SK-N-SH (cell line): ENCODE measurements around the gene MYL2. TPM values are rescaled to one million over a fixed set of nuclear protein-coding genes. Genes with fewer than 3 reads are reported as not detected.
"Not testable (repeated sequence)": the region's sequence is repeated elsewhere in the genome, so short reads cannot be mapped to it uniquely, and the experiment has no call there.

Source experiments
- CTCF ChIA-PET: fragments of 300-600, 350-600 bp; formaldehyde crosslinking; extraction: SDS; loops from one replicate; lab custom pipeline; 2021; lab: Yijun Ruan, JAX
- POLR2A ChIA-PET: fragments of 350-600 bp; sonication (Branson Sonifier 250); formaldehyde crosslinking; extraction: SDS; loops from one replicate; lab custom pipeline; 2020; ENCODE audit warnings: antibody characterized with exemption, inconsistent platforms; lab: Yijun Ruan, JAX
- DNase-seq: peaks from one replicate; pipeline ENCODE4 v3.0.0; 2012
- H2AFZ ChIP-seq: fragments of 200-600 bp; sonication (generic); 2 replicates; pipeline ENCODE4 v1.8.1; 2016; ENCODE audit warnings: antibody characterized with exemption, mild to moderate bottlenecking, low read depth
- H3F3A ChIP-seq: fragments of 200-600 bp; sonication (generic); replicated peaks from 2 replicates; pipeline ENCODE3; 2016; ENCODE audit warnings: antibody characterized with exemption, mild to moderate bottlenecking; ENCODE audit not compliant: insufficient read depth
- H3K27ac ChIP-seq, 2 experiments: fragments of 200-500 bp in 1 of 2; fragments of 200-600 bp in 1 of 2; sonication (Bioruptor generic) in 1 of 2; sonication (generic), shearing (Covaris generic) in 1 of 2; 2 replicates each; pipeline versions ENCODE4 v1.5.1 to v1.6.1; 2014 to 2016; ENCODE audit warnings: low read depth in 2 of 2, inconsistent platforms in 1 of 2, low read length in 1 of 2, mild to moderate bottlenecking in 1 of 2, mixed read lengths in 1 of 2
- H3K27me3 ChIP-seq: fragments of 200-600 bp; sonication (generic), shearing (Covaris generic); 2 replicates; pipeline ENCODE4 v1.6.1; 2016; ENCODE audit warnings: mixed run types; ENCODE audit not compliant: insufficient read depth
- H3K36me3 ChIP-seq, 2 experiments: fragments of 200-500 bp in 1 of 2; fragments of 200-600 bp in 1 of 2; sonication (Bioruptor generic) in 1 of 2; sonication (generic) in 1 of 2; replicated peaks in 1 of 2; 2 replicates each; pipeline versions ENCODE3 to v1.5.1; 2014 to 2016; ENCODE audit warnings: low read length in 1 of 2, mild to moderate bottlenecking in 1 of 2; ENCODE audit not compliant: insufficient read depth in 2 of 2, control insufficient read depth in 1 of 2
- H3K4me1 ChIP-seq, 2 experiments: fragments of 200-500 bp in 1 of 2; fragments of 200-600 bp in 1 of 2; sonication (Bioruptor generic) in 1 of 2; sonication (generic), shearing (Covaris generic) in 1 of 2; 2 replicates each; pipeline versions ENCODE4 v1.5.1 to v1.6.1; 2014 to 2016; ENCODE audit warnings: low read depth in 1 of 2, low read length in 1 of 2, mixed run types in 1 of 2; ENCODE audit not compliant: insufficient read depth in 2 of 2, control insufficient read depth in 1 of 2
- H3K4me2 ChIP-seq: fragments of 200-600 bp; sonication (generic), shearing (Covaris generic); 2 replicates; pipeline ENCODE4 v1.6.1; 2017; ENCODE audit warnings: mixed run types
- H3K4me3 ChIP-seq, 2 experiments: fragments of 200-500 bp in 1 of 2; fragments of 200-600 bp in 1 of 2; sonication (Bioruptor generic) in 1 of 2; sonication (generic), shearing (Covaris generic) in 1 of 2; 2 replicates each; pipeline versions ENCODE4 v1.5.1 to v1.8.1; 2014 to 2016; ENCODE audit warnings: low read depth in 2 of 2, inconsistent platforms in 1 of 2, low read length in 1 of 2, mild to moderate bottlenecking in 1 of 2, mixed read lengths in 1 of 2, moderate library complexity in 1 of 2
- H3K79me2 ChIP-seq: fragments of 200-600 bp; sonication (generic); 2 replicates; pipeline ENCODE4 v1.8.1; 2017; ENCODE audit warnings: mild to moderate bottlenecking; ENCODE audit not compliant: insufficient read depth
- H3K9ac ChIP-seq: fragments of 200-600 bp; sonication (generic); 2 replicates; pipeline ENCODE4 v1.6.1; 2017; ENCODE audit warnings: mixed run types
- H3K9me2 ChIP-seq: fragments of 200-600 bp; sonication (generic); 2 replicates; pipeline ENCODE4 v1.6.1; 2017; ENCODE audit warnings: mixed run types
- H3K9me3 ChIP-seq: fragments of 200-600 bp; sonication (generic); 2 replicates; pipeline ENCODE4 v1.6.1; 2017; ENCODE audit warnings: mixed run types, mild to moderate bottlenecking, moderate library complexity
- H4K20me1 ChIP-seq: fragments of 200-600 bp; sonication (generic); 2 replicates; pipeline ENCODE4 v1.6.1; 2017; ENCODE audit warnings: mild to moderate bottlenecking, mixed run types; ENCODE audit not compliant: insufficient read depth
- EP300 ChIP-seq, 2 experiments: IDR thresholded peaks; 2 replicates each; pipeline versions ENCODE4 v1.4.0 to v1.6.1; 2012; ENCODE audit warnings: borderline replicate concordance in 1 of 2, low read depth in 1 of 2, low read length in 1 of 2
- FOXJ3 ChIP-seq: sonication (generic); formaldehyde crosslinking; IDR thresholded peaks from 2 replicates; pipeline ENCODE4 v1.5.1; 2020; ENCODE audit warnings: mild to moderate bottlenecking, missing genetic modification reagents
- MAX ChIP-seq: IDR thresholded peaks from 2 replicates; pipeline ENCODE4 v1.4.0; 2012; ENCODE audit warnings: low read depth
- MEF2A ChIP-seq: IDR thresholded peaks from 2 replicates; pipeline ENCODE4 v1.4.0; 2012; ENCODE audit warnings: low read depth, borderline replicate concordance
- NFIC ChIP-seq: IDR thresholded peaks from 2 replicates; pipeline ENCODE4 v1.4.0; 2012; ENCODE audit warnings: borderline replicate concordance
- NRF1 ChIP-seq: IDR thresholded peaks from 2 replicates; pipeline ENCODE4 v1.6.1; 2012; ENCODE audit warnings: low read depth, mild to moderate bottlenecking, low read length
- RFX5 ChIP-seq: IDR thresholded peaks from 2 replicates; pipeline ENCODE4 v1.6.1; 2012; ENCODE audit warnings: mild to moderate bottlenecking, improper control_type of control experiment, low read length
- RXRA ChIP-seq: IDR thresholded peaks from 2 replicates; pipeline ENCODE4 v1.4.0; 2012; ENCODE audit warnings: low read depth, mild to moderate bottlenecking, borderline replicate concordance
- YY1 ChIP-seq: IDR thresholded peaks from 2 replicates; pipeline ENCODE4 v1.4.0; 2012; ENCODE audit warnings: low read depth, mild to moderate bottlenecking
- ZBTB33 ChIP-seq: IDR thresholded peaks from 2 replicates; pipeline ENCODE4 v1.4.0; 2012; ENCODE audit warnings: low read depth, borderline replicate concordance
- WGBS: methylation state at CpG from one replicate; pipeline ENCODE4 v1.1.6; 2017; ENCODE audit warnings: low lambda C conversion rate; 5-methylcytosine and 5-hydroxymethylcytosine counted together
- polyA plus RNA-seq, 3 experiments: library from polyadenylated mRNA; depleted of rRNA; stranded (reverse); fragments of >200 nt; gene quantifications; 2 replicates each; pipeline ENCODE4 v1.2.3, GENCODE V29; 2012

The MYL2 gene
- polyA plus RNA-seq, 1 of the 3 experiments (the other 2 are of a cell fraction) = not detected

- H3K9ac ChIP-seq, H3K4me3 ChIP-seq, H3K36me3 ChIP-seq, DNase-seq, H3K9me2 ChIP-seq, CTCF ChIA-PET, H2AFZ ChIP-seq, H3K27me3 ChIP-seq, POLR2A ChIA-PET, H3K9me3 ChIP-seq, H3F3A ChIP-seq, H3K27ac ChIP-seq, H3K4me1 ChIP-seq, H3K4me2 ChIP-seq, H3K79me2 ChIP-seq, H4K20me1 ChIP-seq: not testable (repeated sequence)
- 83% methylated on average over 10 of the region's 31 CpGs for WGBS
Measured at GRCh38 chr12:110950466-110950865, 30.1 kb upstream of the MYL2 start.

- Histone ChIP-seq H3K27me3 (no peaks in the 10 kb centered on the region), H3K9ac (no peak overlapping the region), H4K20me1 (no peaks in the 10 kb centered on the region), H3K27ac (no peak overlapping the region), H2AFZ (no peak overlapping the region), H3K36me3 (no peaks in the 10 kb centered on the region), H3K4me2 (no peak overlapping the region), H3K9me3 (no peaks in the 10 kb centered on the region; the same call in 1 of the 2 replicates), H3K79me2 (no peaks in the 10 kb centered on the region), H3F3A (no peaks in the 10 kb centered on the region), H3K4me3 (no peak overlapping the region), H3K9me2 (no peaks in the 10 kb centered on the region), H3K4me1 (no peaks in the 10 kb centered on the region)
- DNase-seq = no peak
- CTCF ChIA-PET = interaction anchor here (0.8 kb wide), 1 partner anchor 35 kb away, joined by 3 read pairs; no protein-coding TSS in a partner anchor
- POLR2A ChIA-PET = no interaction called here
- 40% methylated on average over 2 of the region's 2 CpGs for WGBS
- TF ChIP-seq YY1 (no peak), FOXJ3 (no peak), RFX5 (no peak), NRF1 (no peak), ZBTB33 (no peak), RXRA (no peak)
Measured at GRCh38 chr12:110948041-110948440, 27.7 kb upstream of the MYL2 start.

GRCh38 chr12:110943373-110943772 is 23.0 kb upstream of the MYL2 start:
- no peaks in the 10 kb centered on the region for H4K20me1 ChIP-seq
- TF ChIP-seq MAX (no peak), EP300 (IDR thresholded peaks at IDR 0.05; ENCODE audit: borderline replicate concordance in 1 of 2, low read depth in 1 of 2, low read length in 1 of 2) (no peak), YY1 (no peak), MEF2A (no peak), RFX5 (no peak), ZBTB33 (no peak), NRF1 (no peak), NFIC (no peak)
- no peak overlapping the region for H3K4me2 ChIP-seq
- CTCF ChIA-PET = interaction anchor here (1.0 to 1.1 kb wide), 2 partner anchors 55 to 356 kb away, joined by 4 to 5 read pairs; no protein-coding TSS in a partner anchor
- WGBS = 19% methylated on average over 2 of the region's 2 CpGs
- H3K27ac ChIP-seq = no peak overlapping the region
- no peaks in the 10 kb centered on the region for H3K36me3 ChIP-seq
- no peaks in the 10 kb centered on the region; the same call in 1 of the 2 replicates for H3K9me3 ChIP-seq
- no peaks in the 10 kb centered on the region for H3K9me2 ChIP-seq
- no peak overlapping the region for H3K9ac ChIP-seq
- DNase-seq = no peak
- no peaks in the 10 kb centered on the region for H3K27me3 ChIP-seq
- H3K4me3 ChIP-seq = no peak overlapping the region
- H3F3A ChIP-seq = no peaks in the 10 kb centered on the region
- H3K79me2 ChIP-seq = no peaks in the 10 kb centered on the region
- no peak overlapping the region for H2AFZ ChIP-seq
- no peaks in the 10 kb centered on the region for H3K4me1 ChIP-seq
- POLR2A ChIA-PET = no interaction called here
